IMR-90 (cell line): ENCODE data around the gene IFITM10.

Experiments
- CTCF ChIP-seq: conservative IDR thresholded peaks from 2 replicates; pipeline ENCODE4 v1.5.1; 2012; ENCODE audit warnings: mild to moderate bottlenecking, low read depth, low read length, improper control_type of control experiment
- NFE2L2 ChIP-seq: fragments of 150-350 bp; IDR thresholded peaks from 2 replicates; pipeline ENCODE4 v1.6.1; 2016; ENCODE audit warnings: low read depth, mild to moderate bottlenecking, low read length

- TF ChIP-seq CTCF (no peak), NFE2L2 (no peak)
Measured at GRCh38 chr11:1695548-1696108, 54.8 kb downstream of the IFITM10 start.
